C4-2B (cell line): ENCODE measurements around the gene IL4I1.

Source experiments
- CTCF ChIP-seq: fragments of 450-650 bp; conservative IDR thresholded peaks from 2 replicates; pipeline ENCODE4 v1.5.1; 2017; ENCODE audit warnings: mild to moderate bottlenecking
- ZFX ChIP-seq: fragments of 450-650 bp; IDR thresholded peaks from 2 replicates; pipeline ENCODE4 v1.6.1; 2017

GRCh38 chr19:49864890-49865289 lies 31.8 kb downstream of the IL4I1 start:
- TF ChIP-seq CTCF (no peak), ZFX (no peak)
